ENCODE results near the gene ENOX1.

The ENOX1 gene

DNA sequence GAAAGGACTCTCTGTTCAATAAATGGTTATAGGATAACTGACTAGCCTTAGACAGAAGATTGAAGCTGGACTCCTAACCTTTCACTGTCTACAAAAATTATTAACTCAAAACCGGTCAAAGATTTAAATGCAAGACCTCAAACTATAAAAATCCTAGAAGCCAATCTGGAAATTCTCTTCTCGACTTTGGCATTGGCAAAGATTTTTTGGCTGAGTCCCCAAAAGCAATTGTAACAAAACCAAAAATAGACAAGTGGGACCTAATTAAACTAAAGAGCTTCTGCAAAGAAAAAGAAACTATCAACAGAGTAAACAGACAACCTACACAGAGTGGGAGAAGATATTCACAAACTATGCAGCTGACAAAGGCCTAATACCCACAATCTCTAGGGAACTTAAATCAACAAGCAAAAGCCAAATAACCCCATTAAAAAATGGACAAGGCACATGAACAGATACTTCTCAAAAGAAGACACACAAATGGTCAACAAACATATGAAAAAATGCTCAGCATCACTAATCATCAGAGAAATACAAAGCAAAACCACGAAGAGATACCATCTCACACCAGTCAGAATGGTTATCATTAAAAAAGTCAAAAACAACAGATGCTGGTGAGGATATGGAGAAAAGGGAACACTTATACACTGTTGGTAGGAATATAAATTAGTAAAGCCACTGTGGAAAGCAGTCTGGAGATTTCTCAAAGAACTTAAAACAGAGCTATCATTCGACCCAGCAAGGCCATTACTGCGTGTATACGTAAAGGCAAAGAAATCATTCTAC is 497.1 kb downstream of the ENOX1 start:
- H3K9me3 ChIP-seq (ENCODE audit: control extremely low read depth in 1 of 5, control insufficient read depth in 4 of 5, insufficient read depth in 2 of 5, low read depth in 1 of 5, low read length in 4 of 5): no peaks in the 10 kb centered on the region
- H3K27ac ChIP-seq (ENCODE audit: insufficient read depth in 1 of 2, low read depth in 1 of 2, low read length in 2 of 2, poor library complexity in 1 of 2, severe bottlenecking in 2 of 2): no peak overlapping the region
- no peak for DNase-seq
- no peaks in the 10 kb centered on the region for H3K4me1 ChIP-seq (ENCODE audit: control extremely low read depth in 1 of 4, control insufficient read depth in 4 of 4, insufficient read depth in 4 of 4, low read length in 3 of 4)
- no CpG with 5 or more reads among the region's 6 CpGs for WGBS (ENCODE audit: insufficient coverage)
- H3K27me3 ChIP-seq (replicated peaks in 2 of 5; ENCODE audit: control insufficient read depth in 4 of 5, insufficient read depth in 5 of 5, low read length in 4 of 5): no peaks in the 10 kb centered on the region
- H3K36me3 ChIP-seq (ENCODE audit: control insufficient read depth in 4 of 4, insufficient read depth in 4 of 4, low read length in 3 of 4): no peaks in the 10 kb centered on the region
- no peak overlapping the region for H3K4me3 ChIP-seq (ENCODE audit: control insufficient read depth in 1 of 7, extremely low read depth in 1 of 7, insufficient read depth in 4 of 7, low read depth in 2 of 7, low read length in 6 of 7)
- ChIA-PET POLR2A (interaction anchor here (0.7 kb wide), 1 partner anchor 21 kb away, joined by 3 read pairs; no protein-coding TSS in a partner anchor), CTCF (interaction anchor here (0.9 kb wide), 1 partner anchor 19 kb away, joined by 3 read pairs; no protein-coding TSS in a partner anchor)

DNA sequence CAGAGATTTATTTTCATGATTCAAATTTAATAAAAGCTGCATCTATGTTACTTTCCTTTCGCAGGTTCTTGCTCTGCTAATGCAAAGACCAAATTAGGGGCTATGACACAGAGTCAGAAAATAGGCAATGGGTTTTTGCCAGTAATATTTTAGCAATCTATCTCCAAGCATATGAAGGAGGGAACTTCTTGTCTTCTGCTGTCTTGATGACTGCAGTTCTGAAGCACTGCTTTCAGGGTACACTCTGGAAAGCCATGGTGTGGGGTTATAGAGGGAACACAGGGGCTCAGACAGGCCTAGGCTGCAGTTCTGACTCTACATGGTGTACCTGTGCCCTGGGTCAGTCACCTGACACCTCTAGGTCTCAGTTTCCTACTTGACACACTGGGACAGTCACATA is 500.0 kb downstream of the ENOX1 start:
- POLR2A ChIA-PET: no interaction called here
- H3K9me3 ChIP-seq (ENCODE audit: control extremely low read depth in 1 of 5, control insufficient read depth in 4 of 5, insufficient read depth in 2 of 5, low read depth in 1 of 5, low read length in 4 of 5): no peaks in the 10 kb centered on the region
- no peak for DNase-seq
- H3K36me3 ChIP-seq (ENCODE audit: control insufficient read depth in 4 of 4, insufficient read depth in 4 of 4, low read length in 3 of 4): no peaks in the 10 kb centered on the region
- H3K27me3 ChIP-seq (replicated peaks in 2 of 5; ENCODE audit: control insufficient read depth in 4 of 5, insufficient read depth in 5 of 5, low read length in 4 of 5): no peaks in the 10 kb centered on the region
- WGBS (ENCODE audit: insufficient coverage): 100% methylated on average over 1 of the region's 1 CpG
- no peak overlapping the region for H3K4me3 ChIP-seq (ENCODE audit: control insufficient read depth in 1 of 7, extremely low read depth in 1 of 7, insufficient read depth in 4 of 7, low read depth in 2 of 7, low read length in 6 of 7)
- H3K4me1 ChIP-seq (ENCODE audit: control extremely low read depth in 1 of 4, control insufficient read depth in 4 of 4, insufficient read depth in 4 of 4, low read length in 3 of 4): peaks cover 0 to 6% (median 0%) of the 10 kb centered on the region in 4 experiments
- CTCF ChIA-PET: no interaction called here
- H3K27ac ChIP-seq (ENCODE audit: insufficient read depth in 1 of 2, low read depth in 1 of 2, low read length in 2 of 2, poor library complexity in 1 of 2, severe bottlenecking in 2 of 2): no peak overlapping the region

DNA sequence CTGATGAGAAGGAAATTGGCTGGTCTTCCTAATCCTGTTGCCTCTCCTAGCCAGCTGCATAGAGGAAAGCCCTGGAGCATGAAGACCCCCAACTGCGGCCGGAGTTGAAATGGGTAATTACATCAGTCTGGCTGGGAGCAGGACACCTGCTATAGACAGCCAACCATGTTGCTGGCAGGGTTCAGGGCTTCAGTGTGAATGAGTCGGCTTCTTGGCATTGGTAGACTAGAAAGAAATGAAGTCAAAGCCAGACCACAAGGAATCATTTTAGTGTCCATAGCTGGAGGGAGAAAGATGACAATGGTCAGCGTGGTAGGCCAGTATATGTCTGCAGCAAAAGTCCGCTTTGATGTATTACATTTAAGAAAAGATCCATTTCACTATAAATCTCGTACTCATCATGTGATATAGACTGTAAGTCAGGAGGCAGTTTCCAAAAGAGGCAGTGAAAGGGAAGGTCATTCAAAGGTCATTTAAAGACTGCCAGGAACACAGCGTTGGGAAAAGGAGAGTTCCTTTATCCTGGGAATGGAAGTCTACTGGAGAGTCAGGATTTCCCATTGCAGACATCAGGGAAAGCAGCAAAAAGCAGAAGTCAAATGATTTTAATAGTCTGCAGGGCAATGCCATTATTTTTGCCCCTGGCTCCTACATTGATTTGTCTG is 500.7 kb downstream of the ENOX1 start:
- H3K36me3 ChIP-seq (ENCODE audit: control insufficient read depth in 4 of 4, insufficient read depth in 4 of 4, low read length in 3 of 4): no peaks in the 10 kb centered on the region
- H3K4me1 ChIP-seq (ENCODE audit: control extremely low read depth in 1 of 4, control insufficient read depth in 4 of 4, insufficient read depth in 4 of 4, low read length in 3 of 4): peaks cover 0 to 6% (median 0%) of the 10 kb centered on the region in 4 experiments
- DNase-seq: no peak
- 73% methylated on average over 4 of the region's 7 CpGs for WGBS (ENCODE audit: insufficient coverage)
- ChIA-PET POLR2A (no interaction called here), CTCF (no interaction called here)
- H3K27ac ChIP-seq (ENCODE audit: insufficient read depth in 1 of 2, low read depth in 1 of 2, low read length in 2 of 2, poor library complexity in 1 of 2, severe bottlenecking in 2 of 2): no peak overlapping the region
- no peaks in the 10 kb centered on the region for H3K9me3 ChIP-seq (ENCODE audit: control extremely low read depth in 1 of 5, control insufficient read depth in 4 of 5, insufficient read depth in 2 of 5, low read depth in 1 of 5, low read length in 4 of 5)
- no peak overlapping the region for H3K4me3 ChIP-seq (ENCODE audit: control insufficient read depth in 1 of 7, extremely low read depth in 1 of 7, insufficient read depth in 4 of 7, low read depth in 2 of 7, low read length in 6 of 7)
- no peaks in the 10 kb centered on the region for H3K27me3 ChIP-seq (replicated peaks in 2 of 5; ENCODE audit: control insufficient read depth in 4 of 5, insufficient read depth in 5 of 5, low read length in 4 of 5)

DNA sequence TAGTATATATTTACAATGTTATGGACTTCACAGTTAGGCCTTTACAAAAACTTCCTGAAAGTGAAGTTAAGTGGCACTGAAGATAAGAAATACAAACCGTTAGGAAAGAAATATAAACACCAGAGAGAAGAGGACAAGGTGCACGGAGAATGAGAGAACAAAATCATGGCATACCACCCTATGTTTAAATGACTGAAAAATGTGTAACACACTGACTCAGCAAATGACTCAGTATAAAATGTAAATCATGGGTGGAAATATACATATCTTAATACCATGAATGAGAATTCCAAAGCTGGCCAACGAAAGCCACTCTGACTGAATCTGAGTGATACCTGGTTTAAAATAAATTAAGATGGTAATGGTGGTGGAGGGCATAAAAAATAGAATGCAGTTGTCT is 502.6 kb downstream of the ENOX1 start:
- Histone ChIP-seq H3K4me3 (ENCODE audit: control insufficient read depth in 1 of 7, extremely low read depth in 1 of 7, insufficient read depth in 4 of 7, low read depth in 2 of 7, low read length in 6 of 7) (no peak overlapping the region), H3K9me3 (ENCODE audit: control extremely low read depth in 1 of 5, control insufficient read depth in 4 of 5, insufficient read depth in 2 of 5, low read depth in 1 of 5, low read length in 4 of 5) (no peaks in the 10 kb centered on the region), H3K36me3 (ENCODE audit: control insufficient read depth in 4 of 4, insufficient read depth in 4 of 4, low read length in 3 of 4) (no peaks in the 10 kb centered on the region), H3K4me1 (ENCODE audit: control extremely low read depth in 1 of 4, control insufficient read depth in 4 of 4, insufficient read depth in 4 of 4, low read length in 3 of 4) (peaks cover 0 to 6% (median 0%) of the 10 kb centered on the region in 4 experiments), H3K27me3 (replicated peaks in 2 of 5; ENCODE audit: control insufficient read depth in 4 of 5, insufficient read depth in 5 of 5, low read length in 4 of 5) (no peaks in the 10 kb centered on the region), H3K27ac (ENCODE audit: insufficient read depth in 1 of 2, low read depth in 1 of 2, low read length in 2 of 2, poor library complexity in 1 of 2, severe bottlenecking in 2 of 2) (no peak overlapping the region)
- WGBS (ENCODE audit: insufficient coverage): 40% methylated on average over 1 of the region's 3 CpGs
- ChIA-PET CTCF (no interaction called here), POLR2A (no interaction called here)
- peak in 1 of 3 donors; percentile 52 for DNase-seq

DNA sequence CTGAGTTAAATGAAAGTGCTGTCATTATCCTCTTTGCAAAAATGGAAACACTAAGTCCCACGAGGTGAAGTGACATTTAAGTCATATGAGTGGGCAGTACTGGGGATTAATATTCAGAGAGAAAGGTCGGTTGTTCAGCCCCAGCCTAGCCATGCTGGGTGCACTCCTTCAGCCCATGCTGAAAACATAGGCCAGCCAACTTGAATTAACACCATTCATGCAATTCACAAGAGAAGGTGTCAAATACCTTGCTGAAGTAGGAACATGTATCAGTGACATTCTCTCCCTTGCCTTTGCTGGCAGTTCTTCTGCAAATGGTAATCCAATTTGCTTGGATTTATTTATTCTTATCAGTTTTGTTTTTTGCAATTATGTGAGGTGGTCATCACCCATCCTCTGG is 507.1 kb downstream of the ENOX1 start:
- H3K36me3 ChIP-seq (ENCODE audit: control insufficient read depth in 4 of 4, insufficient read depth in 4 of 4, low read length in 3 of 4): no peaks in the 10 kb centered on the region
- ChIA-PET POLR2A (no interaction called here), CTCF (interaction anchor here (0.8 to 1.1 kb wide), 2 partner anchors 10 to 137 kb away, joined by 3 to 7 read pairs; no protein-coding TSS in a partner anchor)
- no peaks in the 10 kb centered on the region for H3K27me3 ChIP-seq (replicated peaks in 2 of 5; ENCODE audit: control insufficient read depth in 4 of 5, insufficient read depth in 5 of 5, low read length in 4 of 5)
- peaks cover 0 to 6% (median 0%) of the 10 kb centered on the region in 4 experiments for H3K4me1 ChIP-seq (ENCODE audit: control extremely low read depth in 1 of 4, control insufficient read depth in 4 of 4, insufficient read depth in 4 of 4, low read length in 3 of 4)
- WGBS (ENCODE audit: insufficient coverage): no CpG with 5 or more reads among the region's 2 CpGs
- no peak for DNase-seq
- no peaks in the 10 kb centered on the region for H3K9me3 ChIP-seq (ENCODE audit: control extremely low read depth in 1 of 5, control insufficient read depth in 4 of 5, insufficient read depth in 2 of 5, low read depth in 1 of 5, low read length in 4 of 5)
- no peak overlapping the region for H3K27ac ChIP-seq (ENCODE audit: insufficient read depth in 1 of 2, low read depth in 1 of 2, low read length in 2 of 2, poor library complexity in 1 of 2, severe bottlenecking in 2 of 2)
- no peak overlapping the region for H3K4me3 ChIP-seq (ENCODE audit: control insufficient read depth in 1 of 7, extremely low read depth in 1 of 7, insufficient read depth in 4 of 7, low read depth in 2 of 7, low read length in 6 of 7)

DNA sequence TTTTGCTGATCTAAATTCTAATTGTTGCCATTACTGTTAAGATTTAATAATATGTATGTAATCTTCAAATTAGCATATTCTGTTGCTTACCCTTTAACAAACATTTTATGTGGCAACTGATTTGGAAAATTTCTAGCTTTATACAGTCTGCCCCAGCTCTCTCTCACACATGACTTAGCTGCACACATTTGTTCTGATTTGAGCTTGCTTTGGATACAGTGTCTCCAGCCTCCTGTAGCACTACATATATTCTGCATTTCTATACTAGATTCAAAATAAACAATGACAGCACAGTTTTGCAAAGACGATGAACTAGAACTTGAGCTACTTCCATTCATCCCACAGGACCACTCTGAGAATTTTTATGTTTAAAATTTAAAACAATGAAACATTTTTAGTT is 508.6 kb downstream of the ENOX1 start:
- WGBS (ENCODE audit: insufficient coverage): no CpG with 5 or more reads among the region's 1 CpG
- no peak overlapping the region for H3K4me3 ChIP-seq (ENCODE audit: control insufficient read depth in 1 of 7, extremely low read depth in 1 of 7, insufficient read depth in 4 of 7, low read depth in 2 of 7, low read length in 6 of 7)
- no peaks in the 10 kb centered on the region for H3K9me3 ChIP-seq (ENCODE audit: control extremely low read depth in 1 of 5, control insufficient read depth in 4 of 5, insufficient read depth in 2 of 5, low read depth in 1 of 5, low read length in 4 of 5)
- ChIA-PET POLR2A (no interaction called here), CTCF (no interaction called here)
- no peaks in the 10 kb centered on the region for H3K4me1 ChIP-seq (ENCODE audit: control extremely low read depth in 1 of 4, control insufficient read depth in 4 of 4, insufficient read depth in 4 of 4, low read length in 3 of 4)
- no peaks in the 10 kb centered on the region for H3K36me3 ChIP-seq (ENCODE audit: control insufficient read depth in 4 of 4, insufficient read depth in 4 of 4, low read length in 3 of 4)
- no peaks in the 10 kb centered on the region for H3K27me3 ChIP-seq (replicated peaks in 2 of 5; ENCODE audit: control insufficient read depth in 4 of 5, insufficient read depth in 5 of 5, low read length in 4 of 5)
- no peak for DNase-seq
- H3K27ac ChIP-seq (ENCODE audit: insufficient read depth in 1 of 2, low read depth in 1 of 2, low read length in 2 of 2, poor library complexity in 1 of 2, severe bottlenecking in 2 of 2): no peak overlapping the region

DNA sequence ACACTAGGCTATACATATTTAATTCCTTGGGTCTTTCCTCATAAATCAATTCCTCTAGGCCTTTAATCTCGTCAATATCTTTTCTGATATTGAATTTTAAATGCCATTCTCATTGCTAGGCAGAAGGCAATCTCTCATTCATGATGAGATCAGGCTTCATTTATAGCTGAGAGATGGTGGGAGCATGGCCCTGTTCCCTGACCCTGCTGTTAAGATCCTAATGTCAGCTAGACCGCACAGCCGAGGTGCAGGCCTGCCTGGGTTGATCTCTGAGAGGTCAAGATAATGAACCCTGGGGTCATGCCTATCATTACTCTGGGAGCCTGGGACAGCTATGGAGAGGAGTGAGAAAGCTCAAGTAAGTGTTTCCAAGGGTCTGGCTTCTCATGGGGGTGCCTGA is 509.6 kb downstream of the ENOX1 start:
- Histone ChIP-seq H3K27ac (ENCODE audit: insufficient read depth in 1 of 2, low read depth in 1 of 2, low read length in 2 of 2, poor library complexity in 1 of 2, severe bottlenecking in 2 of 2) (no peak overlapping the region), H3K4me1 (ENCODE audit: control extremely low read depth in 1 of 4, control insufficient read depth in 4 of 4, insufficient read depth in 4 of 4, low read length in 3 of 4) (no peaks in the 10 kb centered on the region), H3K4me3 (ENCODE audit: control insufficient read depth in 1 of 7, extremely low read depth in 1 of 7, insufficient read depth in 4 of 7, low read depth in 2 of 7, low read length in 6 of 7) (no peak overlapping the region), H3K9me3 (ENCODE audit: control extremely low read depth in 1 of 5, control insufficient read depth in 4 of 5, insufficient read depth in 2 of 5, low read depth in 1 of 5, low read length in 4 of 5) (no peaks in the 10 kb centered on the region), H3K36me3 (ENCODE audit: control insufficient read depth in 4 of 4, insufficient read depth in 4 of 4, low read length in 3 of 4) (no peaks in the 10 kb centered on the region), H3K27me3 (replicated peaks in 2 of 5; ENCODE audit: control insufficient read depth in 4 of 5, insufficient read depth in 5 of 5, low read length in 4 of 5) (no peaks in the 10 kb centered on the region)
- WGBS (ENCODE audit: insufficient coverage): 100% methylated on average over 3 of the region's 3 CpGs
- DNase-seq: no peak
- ChIA-PET POLR2A (no interaction called here), CTCF (no interaction called here)
